ENCODE data around the gene VAMP7.

The VAMP7 gene

GRCh38 chrX:155871934-155872333 lies 9.2 kb upstream of the VAMP7 start:
- Histone ChIP-seq H3K4me1 (ENCODE audit: control insufficient read depth, insufficient read depth, low read depth, low read length) (no peaks in the 10 kb centered on the region), H3K9ac (ENCODE audit: low read length) (no peak overlapping the region), H3K9me3 (ENCODE audit: control insufficient read depth, low read length) (peaks cover 23% of the 10 kb centered on the region), H4K91ac (ENCODE audit: low read length) (no peak overlapping the region), H3K4ac (ENCODE audit: low read depth in 1 of 2, low read length in 2 of 2) (no peak overlapping the region), H3K27ac (ENCODE audit: low read length, poor library complexity, severe bottlenecking) (no peak overlapping the region), H3K23ac (ENCODE audit: low read length in 2 of 2) (no peak overlapping the region), H3K27me3 (ENCODE audit: control insufficient read depth in 1 of 2, insufficient read depth in 1 of 2, low read length in 2 of 2) (peaks cover 0 to 8% of the 10 kb centered on the region in 2 experiments), H3K18ac (ENCODE audit: low read depth in 1 of 2, low read length in 2 of 2) (no peak overlapping the region), H3K79me1 (replicated peaks; ENCODE audit: low read length, poor library complexity, severe bottlenecking) (no peaks in the 10 kb centered on the region), H2AFZ (ENCODE audit: low read depth, low read length) (no peak overlapping the region), H2BK12ac (ENCODE audit: low read length in 2 of 2) (no peak overlapping the region), H3K4me3 (ENCODE audit: insufficient read depth in 1 of 2, low read depth in 1 of 2, low read length in 2 of 2) (no peak overlapping the region), H2BK120ac (ENCODE audit: low read depth, low read length) (no peak overlapping the region), H3K4me2 (ENCODE audit: low read length, poor library complexity, severe bottlenecking) (no peak overlapping the region), H4K8ac (ENCODE audit: low read length) (no peak overlapping the region), H3K14ac (ENCODE audit: low read length in 2 of 2) (no peak overlapping the region), H2AK5ac (ENCODE audit: low read length, severe bottlenecking) (no peak overlapping the region), H2BK5ac (ENCODE audit: low read depth, low read length, poor library complexity, severe bottlenecking) (no peak overlapping the region), H2BK15ac (ENCODE audit: low read depth, poor library complexity, severe bottlenecking) (no peak overlapping the region), H3K36me3 (ENCODE audit: control insufficient read depth in 1 of 2, insufficient read depth in 2 of 2, low read depth in 1 of 2, low read length in 2 of 2) (no peaks in the 10 kb centered on the region)
- no peak for DNase-seq

- Histone ChIP-seq H3K36me3 (ENCODE audit: control insufficient read depth in 1 of 2, insufficient read depth in 2 of 2, low read depth in 1 of 2, low read length in 2 of 2) (no peaks in the 10 kb centered on the region), H2AK5ac (ENCODE audit: low read length, severe bottlenecking) (no peak overlapping the region), H2AFZ (ENCODE audit: low read depth, low read length) (no peak overlapping the region), H3K9ac (ENCODE audit: low read length) (no peak overlapping the region), H2BK15ac (ENCODE audit: low read depth, poor library complexity, severe bottlenecking) (no peak overlapping the region), H3K27ac (ENCODE audit: low read length, poor library complexity, severe bottlenecking) (no peak overlapping the region), H3K27me3 (ENCODE audit: control insufficient read depth in 1 of 2, insufficient read depth in 1 of 2, low read length in 2 of 2) (peaks cover 0 to 8% of the 10 kb centered on the region in 2 experiments), H3K18ac (ENCODE audit: low read depth in 1 of 2, low read length in 2 of 2) (no peak overlapping the region), H3K4ac (ENCODE audit: low read depth in 1 of 2, low read length in 2 of 2) (no peak overlapping the region), H4K91ac (ENCODE audit: low read length) (no peak overlapping the region), H3K9me3 (ENCODE audit: control insufficient read depth, low read length) (peaks cover 15% of the 10 kb centered on the region), H3K4me3 (ENCODE audit: insufficient read depth in 1 of 2, low read depth in 1 of 2, low read length in 2 of 2) (no peak overlapping the region), H3K14ac (ENCODE audit: low read length in 2 of 2) (no peak overlapping the region), H2BK12ac (ENCODE audit: low read length in 2 of 2) (no peak overlapping the region), H3K4me1 (ENCODE audit: control insufficient read depth, insufficient read depth, low read depth, low read length) (no peaks in the 10 kb centered on the region), H3K4me2 (ENCODE audit: low read length, poor library complexity, severe bottlenecking) (no peak overlapping the region), H2BK120ac (ENCODE audit: low read depth, low read length) (no peak overlapping the region), H3K23ac (ENCODE audit: low read length in 2 of 2) (no peak overlapping the region), H3K79me1 (replicated peaks; ENCODE audit: low read length, poor library complexity, severe bottlenecking) (no peaks in the 10 kb centered on the region), H4K8ac (ENCODE audit: low read length) (no peak overlapping the region), H2BK5ac (ENCODE audit: low read depth, low read length, poor library complexity, severe bottlenecking) (no peak overlapping the region)
- DNase-seq: no peak
- WGBS: 46% methylated on average over 3 of the region's 5 CpGs
Measured at GRCh38 chrX:155873188-155873587, 8.0 kb upstream of the VAMP7 start.

- Histone ChIP-seq H2BK5ac (ENCODE audit: low read depth, low read length, poor library complexity, severe bottlenecking) (no peak overlapping the region), H4K91ac (ENCODE audit: low read length) (no peak overlapping the region), H3K14ac (ENCODE audit: low read length in 2 of 2) (no peak overlapping the region), H3K4me3 (ENCODE audit: insufficient read depth in 1 of 2, low read depth in 1 of 2, low read length in 2 of 2) (peak overlapping the region in 1 of 2 experiments; percentile 67), H3K9me3 (ENCODE audit: control insufficient read depth, low read length) (peaks cover 1% of the 10 kb centered on the region), H3K9ac (ENCODE audit: low read length) (peak overlapping the region; percentile 34), H2AFZ (ENCODE audit: low read depth, low read length) (no peak overlapping the region), H3K23ac (ENCODE audit: low read length in 2 of 2) (no peak overlapping the region), H2BK120ac (ENCODE audit: low read depth, low read length) (no peak overlapping the region), H3K27ac (ENCODE audit: low read length, poor library complexity, severe bottlenecking) (no peak overlapping the region), H3K4me2 (ENCODE audit: low read length, poor library complexity, severe bottlenecking) (no peak overlapping the region), H3K4ac (ENCODE audit: low read depth in 1 of 2, low read length in 2 of 2) (no peak overlapping the region), H4K8ac (ENCODE audit: low read length) (no peak overlapping the region), H3K18ac (ENCODE audit: low read depth in 1 of 2, low read length in 2 of 2) (no peak overlapping the region), H2BK12ac (ENCODE audit: low read length in 2 of 2) (no peak overlapping the region), H3K79me1 (replicated peaks; ENCODE audit: low read length, poor library complexity, severe bottlenecking) (no peaks in the 10 kb centered on the region), H3K4me1 (ENCODE audit: control insufficient read depth, insufficient read depth, low read depth, low read length) (no peaks in the 10 kb centered on the region), H2AK5ac (ENCODE audit: low read length, severe bottlenecking) (no peak overlapping the region), H3K27me3 (ENCODE audit: control insufficient read depth in 1 of 2, insufficient read depth in 1 of 2, low read length in 2 of 2) (peaks cover 0 to 8% of the 10 kb centered on the region in 2 experiments), H2BK15ac (ENCODE audit: low read depth, poor library complexity, severe bottlenecking) (no peak overlapping the region), H3K36me3 (ENCODE audit: control insufficient read depth in 1 of 2, insufficient read depth in 2 of 2, low read depth in 1 of 2, low read length in 2 of 2) (no peaks in the 10 kb centered on the region)
- no peak for DNase-seq
- 83% methylated on average over 25 of the region's 31 CpGs for WGBS
Measured at GRCh38 chrX:155874571-155875244, 6.4 kb upstream of the VAMP7 start.

GRCh38 chrX:155876704-155877103 lies 4.4 kb upstream of the VAMP7 start:
- Histone ChIP-seq H3K9me3 (ENCODE audit: control insufficient read depth, low read length) (no peaks in the 10 kb centered on the region), H3K36me3 (ENCODE audit: control insufficient read depth in 1 of 2, insufficient read depth in 2 of 2, low read depth in 1 of 2, low read length in 2 of 2) (no peaks in the 10 kb centered on the region), H2AFZ (ENCODE audit: low read depth, low read length) (no peak overlapping the region), H3K14ac (ENCODE audit: low read length in 2 of 2) (no peak overlapping the region), H3K4me3 (ENCODE audit: insufficient read depth in 1 of 2, low read depth in 1 of 2, low read length in 2 of 2) (no peak overlapping the region), H3K27ac (ENCODE audit: low read length, poor library complexity, severe bottlenecking) (no peak overlapping the region), H3K18ac (ENCODE audit: low read depth in 1 of 2, low read length in 2 of 2) (no peak overlapping the region), H3K4me2 (ENCODE audit: low read length, poor library complexity, severe bottlenecking) (no peak overlapping the region), H4K8ac (ENCODE audit: low read length) (no peak overlapping the region), H2BK5ac (ENCODE audit: low read depth, low read length, poor library complexity, severe bottlenecking) (no peak overlapping the region), H3K4ac (ENCODE audit: low read depth in 1 of 2, low read length in 2 of 2) (no peak overlapping the region), H2BK120ac (ENCODE audit: low read depth, low read length) (no peak overlapping the region), H2AK5ac (ENCODE audit: low read length, severe bottlenecking) (no peak overlapping the region), H3K23ac (ENCODE audit: low read length in 2 of 2) (no peak overlapping the region), H2BK12ac (ENCODE audit: low read length in 2 of 2) (no peak overlapping the region), H3K27me3 (ENCODE audit: control insufficient read depth in 1 of 2, insufficient read depth in 1 of 2, low read length in 2 of 2) (peaks cover 0 to 8% of the 10 kb centered on the region in 2 experiments), H2BK15ac (ENCODE audit: low read depth, poor library complexity, severe bottlenecking) (no peak overlapping the region), H4K91ac (ENCODE audit: low read length) (no peak overlapping the region), H3K4me1 (ENCODE audit: control insufficient read depth, insufficient read depth, low read depth, low read length) (no peaks in the 10 kb centered on the region), H3K9ac (ENCODE audit: low read length) (no peak overlapping the region), H3K79me1 (replicated peaks; ENCODE audit: low read length, poor library complexity, severe bottlenecking) (no peaks in the 10 kb centered on the region)
- 53% methylated on average over 2 of the region's 3 CpGs for WGBS
- DNase-seq: no peak
